HepG2 (cell line): ENCODE measurements around the gene ZNF37A. TPM values are rescaled to one million over a fixed set of nuclear protein-coding genes. Genes with fewer than 3 reads are reported as not detected.
A peak's percentile ranks its signal among the peaks of the same experiment; 100 is the strongest.

Experiments used
- ATAC-seq: fragments of 200-7000 bp; cut with Tn5 transposase; 3 replicates; pipeline ENCODE4 v1.9.1; 2020; ENCODE audit warnings: mild to moderate bottlenecking, moderate library complexity
- Bru-seq: library from RNA; stranded (reverse); fragments of 400-500 nt; gene quantifications from one replicate; lab custom pipeline; 2021; lab: Mats Ljungman, UMichigan
- BruChase-seq, 2 experiments: library from RNA; stranded (reverse); fragments of 400-500 nt; gene quantifications; one replicate each; lab custom pipeline; 2021; lab: Mats Ljungman, UMichigan
- BruUV-seq: library from RNA; stranded (reverse); fragments of 400-500 nt; replicated peaks from 2 replicates; lab custom pipeline; 2021; lab: Mats Ljungman, UMichigan
- CTCF ChIA-PET: fragments of 300-600 bp; formaldehyde crosslinking; extraction: SDS; loops from one replicate; lab custom pipeline; 2021; ENCODE audit warnings: low total read pairs, inconsistent platforms, low intra/inter-chr PET ratio; lab: Yijun Ruan, JAX
- POLR2A ChIA-PET: fragments of 350-600 bp; sonication (Branson Sonifier 250); formaldehyde crosslinking; loops from one replicate; lab custom pipeline; 2020; ENCODE audit warnings: antibody characterized with exemption, inconsistent platforms; lab: Yijun Ruan, JAX
- DNase-seq: peaks from one replicate; pipeline ENCODE4 v3.0.0-alpha.2; 2015; ENCODE audit warnings: low spot score
- FAIRE-seq: peaks from 3 replicates; lab custom pipeline; 2011; peaks lifted over from hg19 to GRCh38; lab: Jason Lieb, UNC
- H2AFZ ChIP-seq: one replicate; pipeline ENCODE4 v1.6.1; 2011; ENCODE audit warnings: low read length, inconsistent platforms
- H3K27ac ChIP-seq: fragments of 300-600 bp; 3 replicates; pipeline ENCODE4 v1.8.0; 2011; ENCODE audit warnings: mixed run types, mild to moderate bottlenecking, mixed read lengths, low read length, inconsistent platforms; ENCODE audit not compliant: insufficient read depth; ENCODE audit errors: extremely low read length
- H3K27me3 ChIP-seq, 2 experiments: fragments of 200-600 bp in 1 of 2; 2 replicates in 1 of 2; 3 replicates in 1 of 2; pipeline versions ENCODE4 v1.6.0 to v1.8.0; 2011; ENCODE audit warnings: low read length in 2 of 2, mild to moderate bottlenecking in 2 of 2, moderate library complexity in 2 of 2, inconsistent platforms in 1 of 2; ENCODE audit not compliant: insufficient read depth in 2 of 2, control insufficient read depth in 1 of 2
- H3K36me3 ChIP-seq, 2 experiments: fragments of 200-600 bp in 1 of 2; replicated peaks in 1 of 2; 2 replicates in 1 of 2; 3 replicates in 1 of 2; pipeline versions ENCODE4 v1.5.1 to v1.8.0; 2011; ENCODE audit warnings: low read length in 2 of 2, inconsistent platforms in 1 of 2; ENCODE audit not compliant: insufficient read depth in 2 of 2, control insufficient read depth in 1 of 2
- H3K4me1 ChIP-seq: 2 replicates; pipeline ENCODE4 v1.5.1; 2012; ENCODE audit warnings: low read length, inconsistent platforms; ENCODE audit not compliant: insufficient read depth
- H3K4me2 ChIP-seq: 2 replicates; pipeline ENCODE4 v1.6.0; 2011; ENCODE audit warnings: low read depth, low read length, inconsistent platforms
- H3K4me3 ChIP-seq, 3 experiments: fragments of 200-600 bp in 1 of 3; sonication (generic), shearing (Covaris generic) in 1 of 3; replicated peaks in 1 of 3; 2 replicates each; pipeline ENCODE4 v1.5.1; 2011 to 2016; ENCODE audit warnings: low read length in 3 of 3, inconsistent platforms in 2 of 3, low read depth in 2 of 3, mild to moderate bottlenecking in 2 of 3, control low read depth in 1 of 3, mixed read lengths in 1 of 3; ENCODE audit not compliant: insufficient read depth in 1 of 3
- H3K79me2 ChIP-seq: one replicate; pipeline ENCODE4 v1.6.1; 2011; ENCODE audit warnings: low read length, inconsistent platforms; ENCODE audit not compliant: insufficient read depth
- H3K9ac ChIP-seq: 2 replicates; pipeline ENCODE4 v1.6.0; 2011; ENCODE audit warnings: mild to moderate bottlenecking, low read depth, low read length, inconsistent platforms; ENCODE audit not compliant: insufficient read depth
- H3K9me3 ChIP-seq: 2 replicates; pipeline ENCODE4 v1.5.1; 2012; ENCODE audit warnings: mild to moderate bottlenecking, low read length
- H4K20me1 ChIP-seq: 2 replicates; pipeline ENCODE4 v1.6.0; 2011; ENCODE audit warnings: inconsistent platforms, mild to moderate bottlenecking, low read length, moderate library complexity; ENCODE audit not compliant: insufficient read depth
- EEA1 ChIP-seq: sonication (generic); formaldehyde crosslinking; IDR thresholded peaks from 2 replicates; pipeline ENCODE4 v1.5.1; 2020; ENCODE audit warnings: mild to moderate bottlenecking, missing genetic modification reagents, borderline replicate concordance
- GATAD1 ChIP-seq: IDR thresholded peaks from 2 replicates; pipeline ENCODE4 v1.6.1; 2016; ENCODE audit warnings: missing genetic modification reagents, missing compliant biosample characterization
- GZF1 ChIP-seq: sonication (generic); formaldehyde crosslinking; IDR thresholded peaks from 2 replicates; pipeline ENCODE4 v1.5.1; 2020; ENCODE audit warnings: mild to moderate bottlenecking, missing genetic modification reagents
- KDM1A ChIP-seq: IDR thresholded peaks from 2 replicates; pipeline ENCODE4 v1.6.1; 2016; ENCODE audit warnings: missing compliant biosample characterization
- MXI1 ChIP-seq: IDR thresholded peaks from 3 replicates; pipeline ENCODE4 v1.6.1; 2012; ENCODE audit warnings: low read depth, low read length, inconsistent platforms, borderline replicate concordance
- PAF1 ChIP-seq: IDR thresholded peaks from 2 replicates; pipeline ENCODE4 v1.6.1; 2016; ENCODE audit warnings: missing genetic modification reagents, missing compliant biosample characterization
- SOX5 ChIP-seq: IDR thresholded peaks from 2 replicates; pipeline ENCODE4 v1.6.1; 2016; ENCODE audit warnings: borderline replicate concordance
- ZBTB38 ChIP-seq: sonication (generic); formaldehyde crosslinking; IDR thresholded peaks from 2 replicates; pipeline ENCODE4 v1.5.1; 2020; ENCODE audit warnings: mild to moderate bottlenecking, missing genetic modification reagents
- ZFX ChIP-seq: sonication (generic); formaldehyde crosslinking; IDR thresholded peaks from 2 replicates; pipeline ENCODE4 v1.4.0; 2020; ENCODE audit warnings: mild to moderate bottlenecking, low read depth, missing genetic modification reagents, moderate library complexity
- ZNF781 ChIP-seq: sonication (generic); formaldehyde crosslinking; IDR thresholded peaks from 2 replicates; pipeline ENCODE4 v1.5.1; 2020; ENCODE audit warnings: borderline replicate concordance, mild to moderate bottlenecking, missing genetic modification reagents; ENCODE audit errors: not compliant biosample characterization
- WGBS: methylation state at CpG from one replicate; pipeline ENCODE4 v1.1.6; 2017; ENCODE audit warnings: low lambda C conversion rate; 5-methylcytosine and 5-hydroxymethylcytosine counted together
- in situ Hi-C: cut with HindIII; loops from 2 replicates; pipeline ENCODE4 v1.10.0; 2017; ENCODE audit warnings: low pct_unique_long_range_greater_than_20kb; ENCODE audit not compliant: extremely low pct_ligation_motif_present
- intact Hi-C: fragments of 100-400 bp; cut with micrococcal nuclease; formaldehyde crosslinking; loops from one replicate; pipeline ENCODE4 v1.10.0; 2022; ENCODE audit not compliant: unreplicated experiment
- long read RNA-seq, 2 experiments: library from RNA in 1 of 2; library from polyadenylated mRNA in 1 of 2; stranded (forward) in 1 of 2; unstranded in 1 of 2; transcript quantifications; one replicate each; pipeline ENCODE4 v2.0.0, GENCODE V29; 2019 to 2022
- polyA minus RNA-seq, 3 experiments: library from RNA; depleted of rRNA, polyadenylated mRNA; stranded (reverse); fragments of >200 nt; gene quantifications; 2 replicates each; pipeline ENCODE4 v1.2.3, GENCODE V29; 2011; ENCODE audit warnings: low replicate concordance in 1 of 3
- polyA plus RNA-seq, 8 experiments: library from polyadenylated mRNA; depleted of rRNA in 3 of 8; stranded (reverse) in 7 of 8; unstranded in 1 of 8; fragments of >200 nt; fragmentation: Illumina TruSeq in 4 of 8; extraction: Trizol in 4 of 8; gene quantifications; 2 replicates each; pipeline versions ENCODE4 v1.2.1 to v1.2.3, GENCODE V29; 2011 to 2016; ENCODE audit warnings: low read depth in 4 of 8, missing spikeins in 1 of 8, mixed read lengths in 1 of 8; ENCODE audit not compliant: insufficient read depth in 1 of 8
- total RNA-seq, 5 experiments: library from RNA; depleted of rRNA; stranded (reverse); fragments of >200 nt; fragmentation: Illumina TruSeq; extraction: Trizol; gene quantifications; 2 replicates each; pipeline ENCODE4 v1.2.3, GENCODE V29; 2016; ENCODE audit warnings: low read depth in 1 of 5
- TF ChIP-seq, protein P1 (sequence below): sonication (generic); formaldehyde crosslinking; IDR thresholded peaks from 2 replicates; pipeline ENCODE4 v1.8.0; 2022; ENCODE audit warnings: mild to moderate bottlenecking, missing genetic modification reagents; ENCODE audit not compliant: insufficient replicate concordance
- TF ChIP-seq, protein P2 (sequence below): sonication (generic); formaldehyde crosslinking; IDR thresholded peaks from 2 replicates; pipeline ENCODE4 v1.4.0; 2020; ENCODE audit warnings: missing genetic modification reagents
- TF ChIP-seq, protein P3 (sequence below): IDR thresholded peaks from 2 replicates; pipeline ENCODE4 v1.6.1; 2018; ENCODE audit warnings: missing genetic modification reagents, mild to moderate bottlenecking, missing compliant biosample characterization

ZNF37A gene
- total RNA-seq (2016; rRNA removed; fragmentation: Illumina TruSeq; extraction: Trizol) (12.6 and 17.0 TPM in 2 replicates), polyA plus RNA-seq (2011; rRNA removed) (7.2 and 8.0 TPM in 2 replicates), polyA minus RNA-seq (2011; rRNA and poly(A)+ RNA removed; ENCODE audit: low replicate concordance) (23.5 and 24.4 TPM in 2 replicates), Bru-seq, nascent RNA (percentile 90 among the genes with signal in this experiment), BruChase-seq, experiment 1, labeled RNA remaining after a 6-hour chase (percentile 94 among the genes with signal in this experiment), BruChase-seq, experiment 2, labeled RNA remaining after a 2-hour chase (percentile 96 among the genes with signal in this experiment)
- total RNA-seq (2016; cell fraction: cytosol; rRNA removed; fragmentation: Illumina TruSeq; extraction: Trizol; ENCODE audit: low read depth), result 2.4 and 3.9 TPM in 2 replicates
- 12.3 and 16.5 TPM in 2 replicates for total RNA-seq (2016; cell fraction: insoluble cytoplasmic fraction; rRNA removed; fragmentation: Illumina TruSeq; extraction: Trizol)
- 7.0 and 7.8 TPM in 2 replicates for total RNA-seq (2016; cell fraction: membrane; rRNA removed; fragmentation: Illumina TruSeq; extraction: Trizol)
- total RNA-seq (2016; cell fraction: nucleus; rRNA removed; fragmentation: Illumina TruSeq; extraction: Trizol), result 17.2 and 20.4 TPM in 2 replicates
- 3.2 and 4.5 TPM in 2 replicates for polyA plus RNA-seq (2011; cell fraction: cytosol; rRNA removed)
- polyA plus RNA-seq (2011; cell fraction: nucleus; rRNA removed), result 9.9 and 14.1 TPM in 2 replicates
- polyA plus RNA-seq (2012), result 7.6 and 9.0 TPM in 2 replicates
- 1.5 and 2.1 TPM in 2 replicates for polyA plus RNA-seq (2016; cell fraction: cytosol; fragmentation: Illumina TruSeq; extraction: Trizol; ENCODE audit: low read depth)
- polyA plus RNA-seq (2016; cell fraction: insoluble cytoplasmic fraction; fragmentation: Illumina TruSeq; extraction: Trizol; ENCODE audit: low read depth), result 9.4 and 9.5 TPM in 2 replicates
- polyA plus RNA-seq (2016; cell fraction: membrane; fragmentation: Illumina TruSeq; extraction: Trizol; ENCODE audit: low read depth), result 2.3 and 2.6 TPM in 2 replicates
- polyA plus RNA-seq (2016; cell fraction: nucleus; fragmentation: Illumina TruSeq; extraction: Trizol; ENCODE audit: insufficient read depth, low read depth), result 24.6 and 27.6 TPM in 2 replicates
- polyA minus RNA-seq (2011; cell fraction: cytosol; rRNA and poly(A)+ RNA removed), result 9.4 and 9.7 TPM in 2 replicates
- polyA minus RNA-seq (2011; cell fraction: nucleus; rRNA and poly(A)+ RNA removed), result 35.7 and 48.7 TPM in 2 replicates
- long read RNA-seq, experiment 1, partial matches to known transcripts, result 0 of 7 reads
- long read RNA-seq, experiment 1, other reads (novel, unspliced or antisense), result 7 of 7 reads
- long read RNA-seq, experiment 2, full-length matches to known transcripts, result 2 of 4 reads
- long read RNA-seq, experiment 2, partial matches to known transcripts, result 0 of 4 reads
- long read RNA-seq, experiment 2, other reads (novel, unspliced or antisense), result 2 of 4 reads

DNA sequence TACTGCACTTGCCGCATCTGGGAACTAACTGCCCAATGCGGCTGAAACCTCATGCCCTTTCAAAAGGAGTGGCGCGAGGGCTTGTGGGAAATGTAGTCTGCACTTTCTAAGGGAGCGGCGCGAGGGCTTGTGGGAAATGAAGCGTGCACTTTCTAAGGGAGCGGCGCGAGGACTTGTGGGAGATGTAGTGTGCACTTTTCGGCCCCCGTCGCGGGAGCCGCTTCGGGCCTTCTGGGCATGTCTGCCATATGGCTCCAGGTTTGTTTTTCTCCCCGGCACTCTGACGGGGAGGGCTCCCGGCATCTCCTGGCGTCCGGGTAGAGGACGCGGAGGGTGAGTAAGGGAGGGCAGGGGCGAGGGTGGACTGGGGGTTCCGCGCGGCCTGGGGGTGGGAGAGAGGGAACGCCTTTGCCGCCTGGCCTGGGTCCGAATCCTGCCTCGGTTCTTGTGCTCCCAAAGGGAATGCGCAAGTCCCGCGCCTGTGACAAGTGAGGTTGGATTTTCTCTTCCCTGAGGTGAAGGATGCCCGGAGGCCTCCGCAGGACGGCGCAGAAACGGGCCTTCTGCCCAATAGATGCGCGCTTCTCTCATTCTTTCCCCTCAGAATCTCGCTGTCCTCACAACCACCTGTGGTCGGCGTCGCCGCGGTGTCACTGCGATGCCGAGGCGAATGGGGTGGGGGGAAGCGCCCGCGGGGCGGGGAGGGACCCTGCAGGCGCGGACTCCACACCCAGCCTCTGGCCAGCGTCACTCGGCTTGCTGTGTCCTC is at the start of gene ZNF37A:
Gene ZNF37A, plus strand, starts transcription at position 180 of the 769 bp plus-strand sequence. CDS start 2,281 bp downstream, outside the sequence.
- H3K27ac ChIP-seq, result peak within 1 kb of the TSS; percentile 75
- peak; percentile 65 for FAIRE-seq
- H3K4me2 ChIP-seq, result peak within 1 kb of the TSS; percentile 88
- POLR2A ChIA-PET, result interaction anchor here (0.9 kb wide), 1 partner anchor 84 kb away, joined by 3 read pairs; the partner anchor contains the start of gene ZNF33A
- peaks cover 43% of the 10 kb centered on the region for H3K4me1 ChIP-seq
- in situ Hi-C loops, result no loop called here
- intact Hi-C loops, result loop anchor here (1.0 to 10.0 kb wide), 2 partner anchors 80 to 118 kb away; partner anchors contain the start of genes ZNF25 and ZNF33A
- peaks cover 0 to 15% of the 10 kb centered on the region in 2 experiments; a peak in 2 of 5 replicates for H3K36me3 ChIP-seq
- peak; percentile 94 for DNase-seq
- no peaks in the 10 kb centered on the region for H4K20me1 ChIP-seq
- ATAC-seq, result peak; percentile 98
- peak within 1 kb of the TSS; percentile 60 for H2AFZ ChIP-seq
- H3K27me3 ChIP-seq, result no peaks in the 10 kb centered on the region; a peak in 1 of 5 replicates
- 0% methylated on average over 31 of the region's 59 CpGs for WGBS
- H3K79me2 ChIP-seq, result peaks cover 13% of the 10 kb centered on the region
- BruUV-seq, result TSS peak; percentile 40
- CTCF ChIA-PET, result no interaction called here
- H3K4me3 ChIP-seq, result peak within 1 kb of the TSS; percentile 77 to 92 (median 80)
- peak within 1 kb of the TSS; percentile 86 for H3K9ac ChIP-seq
- H3K9me3 ChIP-seq, result no peaks in the 10 kb centered on the region
- TF ChIP-seq ZFX (peak; percentile 98), EEA1 (no peak), MXI1 (peak; percentile 72; the same call in 1 of the 3 replicates), SOX5 (no peak), PAF1 (CRISPR knock-in tag) (no peak), GATAD1 (CRISPR knock-in tag) (peak; percentile 66; the same call in 1 of the 2 replicates), GZF1 (CRISPR knock-in tag) (no peak), KDM1A (CRISPR knock-in tag) (no peak), ZNF781 (CRISPR knock-in tag) (no peak), ZBTB38 (CRISPR knock-in tag) (peak; percentile 13; the same call in 1 of the 2 replicates)
- TF ChIP-seq, protein P1, sequence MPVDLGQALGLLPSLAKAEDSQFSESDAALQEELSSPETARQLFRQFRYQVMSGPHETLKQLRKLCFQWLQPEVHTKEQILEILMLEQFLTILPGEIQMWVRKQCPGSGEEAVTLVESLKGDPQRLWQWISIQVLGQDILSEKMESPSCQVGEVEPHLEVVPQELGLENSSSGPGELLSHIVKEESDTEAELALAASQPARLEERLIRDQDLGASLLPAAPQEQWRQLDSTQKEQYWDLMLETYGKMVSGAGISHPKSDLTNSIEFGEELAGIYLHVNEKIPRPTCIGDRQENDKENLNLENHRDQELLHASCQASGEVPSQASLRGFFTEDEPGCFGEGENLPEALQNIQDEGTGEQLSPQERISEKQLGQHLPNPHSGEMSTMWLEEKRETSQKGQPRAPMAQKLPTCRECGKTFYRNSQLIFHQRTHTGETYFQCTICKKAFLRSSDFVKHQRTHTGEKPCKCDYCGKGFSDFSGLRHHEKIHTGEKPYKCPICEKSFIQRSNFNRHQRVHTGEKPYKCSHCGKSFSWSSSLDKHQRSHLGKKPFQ (CRISPR knock-in tag), result peak; percentile 20
- TF ChIP-seq, protein P2, sequence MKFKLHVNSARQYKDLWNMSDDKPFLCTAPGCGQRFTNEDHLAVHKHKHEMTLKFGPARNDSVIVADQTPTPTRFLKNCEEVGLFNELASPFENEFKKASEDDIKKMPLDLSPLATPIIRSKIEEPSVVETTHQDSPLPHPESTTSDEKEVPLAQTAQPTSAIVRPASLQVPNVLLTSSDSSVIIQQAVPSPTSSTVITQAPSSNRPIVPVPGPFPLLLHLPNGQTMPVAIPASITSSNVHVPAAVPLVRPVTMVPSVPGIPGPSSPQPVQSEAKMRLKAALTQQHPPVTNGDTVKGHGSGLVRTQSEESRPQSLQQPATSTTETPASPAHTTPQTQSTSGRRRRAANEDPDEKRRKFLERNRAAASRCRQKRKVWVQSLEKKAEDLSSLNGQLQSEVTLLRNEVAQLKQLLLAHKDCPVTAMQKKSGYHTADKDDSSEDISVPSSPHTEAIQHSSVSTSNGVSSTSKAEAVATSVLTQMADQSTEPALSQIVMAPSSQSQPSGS (CRISPR knock-in tag), result 0 out of 2 replicates have a peak, but pooled peaks have one; percentile 12
- TF ChIP-seq, protein P3, sequence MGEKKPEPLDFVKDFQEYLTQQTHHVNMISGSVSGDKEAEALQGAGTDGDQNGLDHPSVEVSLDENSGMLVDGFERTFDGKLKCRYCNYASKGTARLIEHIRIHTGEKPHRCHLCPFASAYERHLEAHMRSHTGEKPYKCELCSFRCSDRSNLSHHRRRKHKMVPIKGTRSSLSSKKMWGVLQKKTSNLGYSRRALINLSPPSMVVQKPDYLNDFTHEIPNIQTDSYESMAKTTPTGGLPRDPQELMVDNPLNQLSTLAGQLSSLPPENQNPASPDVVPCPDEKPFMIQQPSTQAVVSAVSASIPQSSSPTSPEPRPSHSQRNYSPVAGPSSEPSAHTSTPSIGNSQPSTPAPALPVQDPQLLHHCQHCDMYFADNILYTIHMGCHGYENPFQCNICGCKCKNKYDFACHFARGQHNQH (CRISPR knock-in tag), result peak; percentile 18; the same call in 1 of the 2 replicates
